Measurements from ENCODE around the gene TSHZ1.
A peak's percentile ranks its signal among the peaks of the same experiment; 100 is the strongest.
"Not testable (repeated sequence)": the region's sequence is repeated elsewhere in the genome, so short reads cannot be mapped to it uniquely, and the experiment has no call there.

The TSHZ1 gene

DNA sequence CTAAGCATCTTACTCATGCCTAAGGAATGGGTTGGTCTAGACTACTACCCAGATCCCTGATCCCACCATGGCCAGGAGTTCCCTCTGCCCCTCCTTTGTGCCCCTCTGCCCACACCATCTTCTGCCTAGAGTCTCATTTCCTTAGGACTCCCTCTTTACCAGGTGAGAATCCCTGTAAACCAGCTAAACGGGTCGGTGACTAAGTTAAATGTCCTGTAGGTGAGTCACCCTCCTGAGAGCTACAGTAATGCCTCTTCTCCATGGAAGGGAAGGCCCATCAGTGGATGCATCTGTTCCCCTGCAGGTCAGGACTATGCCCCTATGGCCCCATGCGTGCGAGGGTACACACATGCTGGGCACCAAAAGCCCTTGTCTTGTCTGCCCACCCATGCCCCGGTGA lies 27.1 kb upstream of the TSHZ1 start:
- DNase-seq: peak; percentile 18

DNA sequence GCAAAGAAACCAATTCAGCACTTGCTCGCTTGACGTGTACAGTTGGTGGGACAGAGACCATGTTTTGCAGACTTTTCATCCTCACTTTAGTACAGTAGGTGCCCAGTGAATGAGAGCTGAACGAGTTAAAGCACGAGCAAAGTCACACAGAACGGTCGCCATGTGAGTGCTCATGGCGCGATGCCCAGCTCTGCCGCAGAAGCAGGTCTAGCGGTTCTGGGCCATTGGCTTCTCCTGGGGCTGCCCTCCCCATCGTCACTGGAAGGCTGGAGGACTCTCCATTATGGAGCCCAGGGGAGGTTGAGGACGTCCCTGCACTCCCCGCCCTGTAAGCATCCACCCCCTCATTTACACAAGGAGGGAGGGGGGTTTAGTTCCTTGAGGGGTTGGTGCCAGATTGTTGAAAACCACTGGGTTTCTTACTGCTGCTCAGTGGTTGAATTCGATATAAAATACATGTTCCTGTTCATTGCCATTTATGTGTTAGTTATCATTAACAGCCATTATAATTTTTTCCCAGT lies 26.6 kb upstream of the TSHZ1 start:
- no peak for DNase-seq

DNA sequence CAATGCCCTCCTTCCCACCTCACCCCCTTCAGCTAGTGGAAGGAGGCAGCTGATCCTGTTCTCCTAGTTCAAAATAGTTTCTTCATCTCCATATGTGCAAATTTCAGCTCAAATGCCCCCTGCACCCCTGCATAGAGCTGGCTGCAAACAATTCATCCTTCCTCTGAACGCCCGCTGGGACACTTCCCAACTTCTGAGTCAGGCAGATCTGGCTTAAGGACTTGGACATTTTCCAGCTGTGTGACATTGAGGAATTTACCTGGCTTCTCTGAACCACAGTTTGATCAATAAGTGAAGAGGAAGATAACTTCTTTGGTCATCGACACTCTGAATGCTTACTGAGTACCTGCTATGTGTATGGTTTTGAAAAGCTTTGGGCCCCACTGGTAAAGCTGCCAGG lies 25.1 kb upstream of the TSHZ1 start:
- no peak for DNase-seq

GRCh38 chr18:75187702-75188101 lies 22.9 kb upstream of the TSHZ1 start:
- not testable (repeated sequence) for DNase-seq

- no peak for DNase-seq
Measured at GRCh38 chr18:75189696-75190095, 20.9 kb upstream of the TSHZ1 start.

- DNase-seq: no peak
Measured at GRCh38 chr18:75192899-75193298, 17.7 kb upstream of the TSHZ1 start.

- DNase-seq: no peak
Measured at GRCh38 chr18:75198036-75198435, 12.6 kb upstream of the TSHZ1 start.

DNA sequence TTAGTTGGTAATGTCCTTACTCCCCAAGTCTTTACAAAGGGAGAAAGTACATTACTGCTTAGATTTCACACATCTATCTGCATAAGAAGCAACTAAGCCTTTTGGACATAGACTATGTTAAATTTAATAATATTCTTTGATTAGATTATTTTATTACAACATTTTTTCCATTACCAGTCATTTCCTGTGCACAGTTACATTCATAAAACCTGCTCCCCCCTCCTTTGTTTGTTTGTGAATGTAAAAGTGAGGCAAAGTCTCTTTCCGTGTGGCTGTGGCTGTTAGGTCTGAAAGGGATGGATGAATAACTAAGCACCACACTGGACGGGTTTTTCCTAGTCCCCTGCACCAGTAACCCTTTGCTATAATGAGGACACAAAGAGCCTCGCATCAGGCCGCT lies 11.3 kb upstream of the TSHZ1 start:
- no peak for DNase-seq

DNA sequence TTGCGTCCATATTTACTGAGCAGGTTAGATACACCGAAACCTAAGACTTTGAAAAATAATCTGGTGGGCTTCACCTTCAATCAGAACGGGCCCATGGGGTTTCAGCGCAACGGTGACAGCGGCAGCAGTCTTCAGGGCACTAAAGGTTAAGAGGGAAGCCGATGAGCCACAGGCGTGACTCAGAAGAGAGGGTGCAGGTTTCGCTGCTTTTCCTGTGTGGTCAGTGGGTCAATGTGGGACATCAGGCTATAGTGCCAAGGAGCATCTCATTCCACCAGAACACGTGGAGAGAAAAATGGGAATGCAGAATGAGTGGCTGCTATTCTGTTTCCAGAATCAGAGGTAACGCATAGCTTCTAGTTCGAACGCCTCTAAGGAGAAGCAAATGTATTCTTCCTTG lies 10.5 kb upstream of the TSHZ1 start:
- no peak for DNase-seq

- DNase-seq: no peak
Measured at GRCh38 chr18:75200605-75201280, 9.9 kb upstream of the TSHZ1 start.

DNA sequence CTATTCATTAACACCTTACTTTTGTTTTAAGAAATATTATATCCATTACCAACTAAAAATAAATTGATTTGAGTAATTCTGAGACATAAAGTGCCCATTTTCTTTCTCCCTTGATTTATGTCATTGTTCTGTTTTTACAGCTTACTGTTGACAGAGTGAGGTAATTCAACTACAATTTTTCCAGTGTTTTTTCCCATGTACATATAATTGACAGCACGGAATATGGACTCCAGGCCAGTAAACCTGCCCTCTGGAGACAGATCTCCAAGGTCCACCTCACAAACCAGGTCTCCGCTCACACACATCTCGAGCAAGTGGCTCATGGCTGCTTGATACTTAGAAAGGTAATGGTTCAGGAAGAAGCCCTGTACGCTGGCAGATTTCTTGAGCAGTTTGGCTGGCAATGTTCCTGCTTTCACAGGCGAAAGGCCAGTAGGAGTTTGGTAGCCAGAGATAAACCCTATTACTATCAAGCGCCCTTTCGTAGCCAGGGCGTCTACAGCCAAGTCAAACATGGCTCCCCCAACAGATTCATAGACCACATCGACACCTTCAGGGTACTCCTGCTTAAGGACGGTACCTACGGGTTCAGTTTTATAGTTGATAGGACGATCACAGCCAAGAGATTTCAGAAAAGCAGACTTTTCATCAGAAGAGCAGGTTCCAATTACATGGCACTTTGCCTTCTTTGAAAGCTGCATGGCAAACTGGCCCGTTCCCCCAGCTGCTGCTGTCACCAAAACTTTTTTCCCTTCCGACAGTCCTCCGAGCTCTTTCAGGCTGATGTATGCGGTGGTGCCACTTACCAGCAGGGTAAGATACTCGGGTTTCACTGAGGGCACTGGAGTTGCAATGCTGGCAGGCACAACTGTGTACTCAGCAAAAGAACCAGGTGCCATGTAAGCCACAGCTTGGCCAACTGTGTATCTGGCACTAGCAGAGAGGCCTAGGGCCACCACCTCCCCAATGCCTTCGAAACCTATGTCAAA lies 9.0 kb upstream of the TSHZ1 start:
- no peak for DNase-seq

GRCh38 chr18:75202696-75203365 lies 7.8 kb upstream of the TSHZ1 start:
- no peak for DNase-seq

GRCh38 chr18:75203416-75204268 lies 7.0 kb upstream of the TSHZ1 start:
- no peak for DNase-seq

DNA sequence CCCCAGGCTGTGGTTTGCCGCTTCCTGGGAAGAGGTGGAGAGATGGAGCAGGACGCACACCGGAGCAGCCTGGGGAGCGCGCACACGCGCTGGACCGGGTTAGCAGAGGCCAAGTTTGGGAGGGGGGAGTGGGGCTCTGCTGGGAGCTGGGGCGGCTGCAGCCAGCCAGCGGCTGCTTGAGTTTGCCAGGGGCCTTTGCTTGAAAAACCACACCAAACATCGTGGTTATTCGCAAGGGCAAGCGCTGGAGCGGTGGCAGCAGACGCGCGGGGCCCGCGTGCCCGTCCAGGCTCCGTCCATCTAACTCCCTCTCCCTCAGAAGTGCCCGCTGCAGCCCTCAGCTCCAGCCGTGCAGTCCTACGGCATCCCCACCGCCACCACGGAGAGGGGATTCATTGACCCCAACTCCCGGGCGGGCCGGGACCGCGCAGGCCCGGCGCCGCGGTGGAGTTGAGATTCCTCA lies 6.3 kb upstream of the TSHZ1 start:
- DNase-seq: peak; percentile 4

GRCh38 chr18:75204732-75205513 lies 5.7 kb upstream of the TSHZ1 start:
- no peak for DNase-seq

DNA sequence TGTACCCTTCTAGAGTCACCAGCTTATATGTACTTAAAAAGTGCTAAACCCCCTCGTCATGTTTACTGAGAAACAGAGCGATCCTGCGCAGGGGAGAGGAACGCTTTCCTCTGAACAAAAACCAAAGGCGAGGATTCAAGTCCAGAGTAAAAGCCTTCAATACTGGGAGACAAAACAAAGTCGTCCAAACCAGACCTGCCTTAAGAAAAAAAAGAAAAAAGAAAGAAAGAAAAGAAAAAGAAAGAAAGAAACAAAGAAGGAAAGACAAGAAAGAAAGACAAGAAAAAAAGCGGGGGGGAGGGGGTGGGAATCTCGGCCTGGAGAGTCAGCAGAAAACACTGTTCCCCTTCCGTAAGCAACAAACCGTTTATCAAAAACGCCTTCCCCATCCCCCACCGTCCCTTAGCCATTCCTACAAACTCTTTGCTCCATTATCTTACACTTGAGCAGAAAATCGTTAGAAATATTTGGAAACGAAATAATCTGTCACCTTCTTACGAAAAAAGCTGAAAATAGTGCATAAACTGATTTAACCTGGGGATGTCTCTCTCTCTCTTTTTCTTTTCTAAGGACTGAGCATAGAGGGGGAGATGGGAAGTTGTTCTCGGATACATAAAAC lies 5.0 kb upstream of the TSHZ1 start:
- no peak for DNase-seq

- no peak for DNase-seq
Measured at GRCh38 chr18:75206452-75207309, 3.9 kb upstream of the TSHZ1 start.

DNA sequence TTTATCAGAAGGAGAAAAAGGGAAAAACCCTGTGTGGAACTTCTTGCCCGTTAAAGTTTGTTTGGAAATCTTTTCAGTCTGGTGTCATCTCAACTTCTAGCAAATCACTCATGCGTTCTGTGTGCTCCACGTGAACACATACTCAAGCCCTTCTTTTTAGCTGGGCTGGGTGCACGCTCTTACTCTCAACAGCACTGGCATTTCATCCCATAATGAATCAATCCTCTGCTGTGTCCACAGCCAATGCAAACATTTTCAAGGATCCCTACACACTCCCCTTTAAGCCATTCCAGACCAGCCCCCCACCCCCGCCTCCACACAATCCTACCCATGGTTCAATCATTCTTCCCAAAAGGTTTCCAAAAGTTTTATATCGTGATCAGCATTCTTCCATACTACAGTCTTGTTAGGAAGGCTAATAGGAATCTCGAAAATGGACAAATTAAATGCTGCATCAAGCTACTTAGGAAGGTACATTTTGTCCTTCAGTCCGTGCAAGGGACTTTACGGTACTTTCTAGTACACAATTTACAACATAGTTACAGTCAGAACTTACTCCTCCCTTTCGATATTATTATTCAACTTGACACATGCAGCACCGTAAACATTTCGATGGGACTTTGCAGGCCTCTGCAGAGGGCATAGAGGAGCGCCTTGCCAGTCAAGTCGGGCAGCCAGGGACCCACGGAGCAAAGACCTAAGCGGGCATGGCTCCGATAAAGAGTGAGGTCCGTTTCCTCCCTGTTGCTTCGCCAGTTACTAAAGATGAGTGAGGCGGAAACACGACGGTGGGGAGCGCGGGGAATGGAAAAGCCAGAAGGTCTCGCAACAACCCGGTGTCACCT lies 3.1 kb upstream of the TSHZ1 start:
- peak; percentile 35 for DNase-seq
